ENCODE results near the gene C1orf56. TPM values are rescaled to one million over a fixed set of nuclear protein-coding genes. Genes with fewer than 3 reads are reported as not detected.
A peak's percentile ranks its signal among the peaks of the same experiment; 100 is the strongest.

The C1orf56 gene
- total and polyA plus RNA-seq, 2 of the 13 experiments (the other 11 are each of a cell fraction or from before 2014, with no cell fraction given): 1.5 to 3.2 TPM

GRCh38 chr1:151008244-151009205, 39.0 kb upstream of the C1orf56 start, which contains the start of gene PRUNE1 (continued):
- TF ChIP-seq ATF4 (CRISPR knock-in tag; IDR thresholded peaks at IDR 0.05): no peak
- no peak for TF ChIP-seq ZNF678 (CRISPR knock-in tag; IDR thresholded peaks at IDR 0.05)
- TF ChIP-seq RNF219 (CRISPR knock-in tag; IDR thresholded peaks at IDR 0.05): no peak
- TF ChIP-seq ZNF24 (IDR thresholded peaks at IDR 0.05): no peak
- no peak for TF ChIP-seq TRIM24 (CRISPR knock-in tag; IDR thresholded peaks at IDR 0.05)
- TF ChIP-seq TOPORS (CRISPR knock-in tag; IDR thresholded peaks at IDR 0.05): peak; percentile 65; the same call in 1 of the 2 replicates
- TF ChIP-seq CHD4 (IDR thresholded peaks at IDR 0.05; ENCODE audit: borderline replicate concordance, low read length): peak; percentile 82; the same call in 1 of the 2 replicates
- TF ChIP-seq PLSCR1 (CRISPR knock-in tag; IDR thresholded peaks at IDR 0.05; ENCODE audit: borderline replicate concordance): no peak
- TF ChIP-seq EHMT2 (IDR thresholded peaks at IDR 0.05; ENCODE audit: borderline replicate concordance, low read depth, low read length): no peak
- 0 out of 2 replicates have a peak, but pooled peaks have one; percentile 29 for TF ChIP-seq ZFP37 (CRISPR knock-in tag; IDR thresholded peaks at IDR 0.05; ENCODE audit: borderline replicate concordance)
- no peak for TF ChIP-seq ZNF691 (CRISPR knock-in tag; IDR thresholded peaks at IDR 0.05; ENCODE audit: borderline replicate concordance, low read depth)
- TF ChIP-seq CBFB (CRISPR knock-in tag; IDR thresholded peaks at IDR 0.05): no peak
- no peak for TF ChIP-seq PCBP2 (optimal IDR thresholded peaks at IDR 0.05; ENCODE audit: low read depth, low read length, poor library complexity, severe bottlenecking)
- peak; percentile 80 for TF ChIP-seq AGO1 (IDR thresholded peaks at IDR 0.05; ENCODE audit: low read depth, low read length, poor library complexity, severe bottlenecking)
- no peak; the same call in 1 of the 2 replicates for TF ChIP-seq ZNF431 (CRISPR knock-in tag; IDR thresholded peaks at IDR 0.05; ENCODE audit: borderline replicate concordance, low read depth)
- no peak for TF ChIP-seq ZNF33A (CRISPR knock-in tag; IDR thresholded peaks at IDR 0.05; ENCODE audit: borderline replicate concordance)
- TF ChIP-seq AHR (CRISPR knock-in tag; IDR thresholded peaks at IDR 0.05): peak; percentile 34; the same call in 1 of the 2 replicates
- peak; percentile 27; the same call in 1 of the 2 replicates for TF ChIP-seq ZNF710 (CRISPR knock-in tag; IDR thresholded peaks at IDR 0.05; ENCODE audit: borderline replicate concordance)
- no peak for TF ChIP-seq ATF7 (IDR thresholded peaks at IDR 0.05)
- no peak for TF ChIP-seq ATF7 (CRISPR knock-in tag; IDR thresholded peaks at IDR 0.05)
- TF ChIP-seq NR3C1 (CRISPR knock-in tag; IDR thresholded peaks at IDR 0.05): no peak
- peak; percentile 91; the same call in 1 of the 2 replicates for TF ChIP-seq ZNF225 (CRISPR knock-in tag; IDR thresholded peaks at IDR 0.05)
